GM21619 (cell line): Measurements from ENCODE around the gene FSCB.
"Not testable (repeated sequence)": the region's sequence is repeated elsewhere in the genome, so short reads cannot be mapped to it uniquely, and the experiment has no call there.

ENCODE experiments used
- ATAC-seq: cut with Tn5 transposase; IDR thresholded peaks from one replicate; pipeline ENCODE4 v1.9.1; 2021; ENCODE audit not compliant: unreplicated experiment

FSCB gene, protein sequence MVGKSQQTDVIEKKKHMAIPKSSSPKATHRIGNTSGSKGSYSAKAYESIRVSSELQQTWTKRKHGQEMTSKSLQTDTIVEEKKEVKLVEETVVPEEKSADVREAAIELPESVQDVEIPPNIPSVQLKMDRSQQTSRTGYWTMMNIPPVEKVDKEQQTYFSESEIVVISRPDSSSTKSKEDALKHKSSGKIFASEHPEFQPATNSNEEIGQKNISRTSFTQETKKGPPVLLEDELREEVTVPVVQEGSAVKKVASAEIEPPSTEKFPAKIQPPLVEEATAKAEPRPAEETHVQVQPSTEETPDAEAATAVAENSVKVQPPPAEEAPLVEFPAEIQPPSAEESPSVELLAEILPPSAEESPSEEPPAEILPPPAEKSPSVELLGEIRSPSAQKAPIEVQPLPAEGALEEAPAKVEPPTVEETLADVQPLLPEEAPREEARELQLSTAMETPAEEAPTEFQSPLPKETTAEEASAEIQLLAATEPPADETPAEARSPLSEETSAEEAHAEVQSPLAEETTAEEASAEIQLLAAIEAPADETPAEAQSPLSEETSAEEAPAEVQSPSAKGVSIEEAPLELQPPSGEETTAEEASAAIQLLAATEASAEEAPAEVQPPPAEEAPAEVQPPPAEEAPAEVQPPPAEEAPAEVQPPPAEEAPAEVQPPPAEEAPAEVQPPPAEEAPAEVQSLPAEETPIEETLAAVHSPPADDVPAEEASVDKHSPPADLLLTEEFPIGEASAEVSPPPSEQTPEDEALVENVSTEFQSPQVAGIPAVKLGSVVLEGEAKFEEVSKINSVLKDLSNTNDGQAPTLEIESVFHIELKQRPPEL

GRCh38 chr14:44507183-44507582 is at the start of gene FSCB:
TSS of gene FSCB (minus strand) at chr14:44507283. CDS start at chr14:44506987, 296 bp downstream.
- ATAC-seq = no peak

DNA sequence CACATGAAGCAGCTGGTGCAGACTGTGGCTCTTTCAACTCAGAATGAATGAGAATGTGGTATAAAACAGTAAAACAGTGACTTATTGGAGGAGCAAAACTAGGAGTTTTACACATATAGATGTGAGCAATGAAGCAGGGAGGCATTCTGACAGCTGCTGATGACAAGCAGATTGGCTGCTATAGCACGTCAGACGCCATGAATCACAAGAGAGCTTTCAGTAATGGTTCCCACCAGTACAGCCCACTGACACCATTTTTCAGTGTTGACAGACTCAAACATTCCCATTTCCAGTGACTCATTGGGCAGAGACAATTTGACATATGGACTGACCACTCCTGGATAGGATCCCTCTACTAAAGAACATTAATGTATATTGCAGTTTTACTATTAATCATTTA is 24.6 kb upstream of the FSCB start:
- no peak for ATAC-seq

DNA sequence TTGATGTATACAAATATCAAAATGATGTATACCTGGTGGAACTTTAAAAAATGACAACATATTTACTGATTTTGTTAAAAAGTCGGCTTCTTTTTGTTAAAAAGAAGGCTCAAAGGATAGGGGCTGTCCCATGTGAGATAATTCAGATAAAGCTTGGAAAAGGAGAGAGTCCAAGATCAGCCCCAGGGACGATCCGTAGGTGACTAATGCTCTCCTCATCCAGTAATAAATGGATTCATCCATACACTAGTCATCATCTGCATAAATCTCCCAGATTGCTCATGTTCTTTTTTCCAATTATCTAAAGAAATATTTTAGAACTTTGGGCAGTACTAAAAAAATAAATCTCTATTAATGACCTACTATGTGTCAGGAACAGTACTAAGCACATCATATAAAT is 23.4 kb upstream of the FSCB start:
- ATAC-seq = no peak

GRCh38 chr14:44529026-44529425 is 21.9 kb upstream of the FSCB start:
- ATAC-seq = no peak

GRCh38 chr14:44528180-44528579 is 21.1 kb upstream of the FSCB start:
- no peak for ATAC-seq

DNA sequence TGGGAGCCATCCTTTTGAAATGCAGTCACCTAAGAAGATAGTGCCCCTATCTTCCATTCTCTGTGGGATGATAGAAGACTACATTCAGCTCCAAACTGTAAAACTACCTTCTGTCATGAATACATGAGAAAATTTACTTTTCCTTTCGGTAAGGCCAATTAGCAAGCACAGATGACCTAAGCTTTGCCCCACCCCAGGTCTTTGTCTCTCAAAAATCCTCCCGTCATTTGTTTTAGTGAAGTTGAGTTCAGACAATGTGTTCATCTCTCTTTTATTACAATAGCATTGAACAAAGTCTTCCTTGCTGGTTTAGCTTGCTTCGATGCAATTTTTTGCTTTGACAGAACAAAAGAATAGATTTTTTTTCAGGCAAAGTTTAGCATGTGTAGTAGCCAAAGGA is 18.2 kb upstream of the FSCB start:
- ATAC-seq = no peak

DNA sequence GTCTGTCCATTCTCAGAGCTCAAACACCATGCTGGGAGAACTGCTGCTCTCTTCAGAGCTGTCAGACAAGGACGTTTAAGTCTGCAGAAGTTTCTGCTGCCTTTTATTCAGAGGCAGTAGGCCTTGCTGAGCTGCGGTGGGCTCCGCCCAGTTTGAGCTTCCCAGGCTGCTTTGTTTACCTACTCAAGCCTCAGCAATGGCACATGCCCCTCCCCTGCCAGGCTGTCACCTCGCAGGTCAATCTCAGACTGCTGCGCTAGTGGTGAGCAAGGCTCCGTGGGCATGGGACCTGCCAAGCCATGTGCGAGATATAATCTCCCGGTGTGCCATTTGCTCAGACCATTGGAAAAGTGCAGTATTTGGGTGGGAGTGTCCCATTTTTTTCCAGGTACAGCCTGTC is 8.6 kb upstream of the FSCB start:
- not testable (repeated sequence) for ATAC-seq

- ATAC-seq = no peak
Observed at GRCh38 chr14:44508834-44509233, 1.8 kb upstream of the FSCB start.

- no peak for ATAC-seq
Observed at GRCh38 chr14:44505588-44505987, 1.5 kb downstream of the FSCB start.

- ATAC-seq = no peak
Observed at GRCh38 chr14:44497148-44497547, 9.9 kb downstream of the FSCB start.

GRCh38 chr14:44494137-44494536 is 12.9 kb downstream of the FSCB start:
- no peak for ATAC-seq

- ATAC-seq = no peak
Observed at GRCh38 chr14:44490966-44491365, 16.1 kb downstream of the FSCB start.

DNA sequence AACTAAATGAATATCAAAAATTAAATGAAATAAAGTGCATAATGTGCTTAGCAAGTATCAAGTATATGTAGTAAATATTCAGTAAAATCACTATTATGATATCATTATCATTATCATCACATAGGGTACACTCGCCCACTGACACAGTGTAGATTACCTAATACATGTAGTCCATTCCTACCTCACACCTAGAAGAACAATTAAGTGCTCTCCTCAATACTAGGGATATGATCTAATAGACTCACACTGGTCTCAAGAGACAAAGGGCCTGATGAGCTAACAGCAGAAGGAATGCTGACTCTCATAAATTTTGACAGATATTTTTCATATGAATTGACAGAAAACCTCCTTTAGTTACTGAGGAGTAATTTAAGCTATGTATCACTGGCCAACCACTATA is 29.1 kb downstream of the FSCB start:
- no peak for ATAC-seq

GRCh38 chr14:44468771-44469170 is 38.3 kb downstream of the FSCB start:
- no peak for ATAC-seq

DNA sequence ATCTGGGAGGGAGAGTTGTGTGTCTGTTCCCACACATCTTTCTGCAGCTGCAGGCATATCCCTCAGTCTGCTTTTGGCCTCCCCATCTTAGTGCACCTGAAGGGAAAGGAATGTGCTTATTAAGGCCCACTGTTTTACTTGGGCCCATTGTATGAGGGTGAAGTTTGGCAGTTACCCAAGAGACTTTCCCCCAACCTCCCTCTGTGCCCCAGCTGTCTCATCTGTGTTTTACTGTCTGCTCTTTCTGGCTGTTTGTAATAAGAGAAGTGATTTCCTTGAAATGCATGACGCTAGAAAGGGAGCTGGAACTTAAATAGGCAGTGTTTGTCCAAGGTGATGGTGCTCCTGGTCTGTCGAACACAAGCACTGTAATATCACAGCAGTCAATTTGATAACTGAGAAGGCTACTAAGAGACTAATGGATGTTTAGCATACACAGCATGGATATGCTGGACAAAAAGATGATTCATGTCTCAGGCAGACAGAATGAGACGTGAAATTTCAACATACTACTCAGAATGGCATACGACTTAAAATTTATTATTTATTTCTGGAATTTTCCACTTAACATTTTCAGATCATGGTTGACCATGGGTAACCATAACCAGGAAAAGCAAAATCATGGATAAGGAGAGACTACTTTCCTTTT is 43.6 kb downstream of the FSCB start:
- ATAC-seq = no peak

GRCh38 chr14:44462381-44462780 is 44.7 kb downstream of the FSCB start:
- no peak for ATAC-seq

GRCh38 chr14:44461811-44462210 is 45.3 kb downstream of the FSCB start:
- no peak for ATAC-seq
